K562 (cell line): ENCODE measurements around the gene RNASEH2A. TPM values are rescaled to one million over a fixed set of nuclear protein-coding genes. Genes with fewer than 3 reads are reported as not detected.

Experiments
- CXXC5 ChIP-seq: fragments of 250-450 bp; sonication (Bioruptor Pico); IDR thresholded peaks from 2 replicates; pipeline ENCODE4 v1.8.0; 2022; ENCODE audit warnings: inconsistent platforms, mild to moderate bottlenecking, moderate library complexity
- EP400 ChIP-seq: fragments of 450-650 bp; IDR thresholded peaks from 2 replicates; pipeline ENCODE4 v1.6.1; 2017; ENCODE audit warnings: antibody characterized with exemption, mild to moderate bottlenecking, moderate library complexity
- FOXJ3 ChIP-seq: sonication (generic); formaldehyde crosslinking; IDR thresholded peaks from 2 replicates; pipeline ENCODE4 v1.4.0; 2020; ENCODE audit warnings: mild to moderate bottlenecking, missing genetic modification reagents
- MED1 ChIP-seq: sonication (generic); formaldehyde crosslinking; IDR thresholded peaks from 2 replicates; pipeline ENCODE4 v1.8.1; 2023; ENCODE audit warnings: missing genetic modification reagents, borderline replicate concordance
- MYNN ChIP-seq, 2 experiments: sonication (generic); formaldehyde crosslinking in 1 of 2; IDR thresholded peaks; 2 replicates each; pipeline versions ENCODE4 v1.5.0 to v1.6.1; 2016 to 2020; ENCODE audit warnings: antibody characterized with exemption in 1 of 2, missing genetic modification reagents in 1 of 2
- SRSF7 ChIP-seq: fragments of 200-400 bp; formaldehyde crosslinking; optimal IDR thresholded peaks from 2 replicates; pipeline ENCODE3; 2017; ENCODE audit warnings: mild to moderate bottlenecking, low read depth, low read length
- ZBTB33 ChIP-seq: sonication (generic); formaldehyde crosslinking; IDR thresholded peaks from 2 replicates; pipeline ENCODE4 v1.8.1; 2023; ENCODE audit warnings: mild to moderate bottlenecking, missing genetic modification reagents
- ZNF253 ChIP-seq: fragments of 250-450 bp; sonication (Bioruptor Pico); conservative IDR thresholded peaks from 2 replicates; pipeline ENCODE4 v1.6.1; 2021; ENCODE audit warnings: mild to moderate bottlenecking
- ZNF347 ChIP-seq: fragments of 450-650 bp; formaldehyde crosslinking; IDR thresholded peaks from 2 replicates; pipeline ENCODE4 v1.4.0; 2020; ENCODE audit warnings: low read depth, mild to moderate bottlenecking, moderate library complexity
- ZNF592 ChIP-seq: fragments of 450-650 bp; IDR thresholded peaks from 2 replicates; pipeline ENCODE4 v1.6.1; 2017; ENCODE audit warnings: antibody characterized with exemption, mild to moderate bottlenecking
- ZSCAN32 ChIP-seq: fragments of 450-650 bp; formaldehyde crosslinking; IDR thresholded peaks from 2 replicates; pipeline ENCODE4 v1.4.0; 2020; ENCODE audit warnings: mild to moderate bottlenecking, moderate library complexity
- polyA plus RNA-seq, 8 experiments: library from polyadenylated mRNA; depleted of rRNA in 4 of 8; stranded (reverse) in 5 of 8; unstranded in 3 of 8; fragments of >200 nt; fragmentation: Nextera tagmentation in 2 of 8; fragmentation: Illumina TruSeq in 1 of 8; extraction: Ambion mirVana in 2 of 8; extraction: Trizol in 1 of 8; gene quantifications; 2 replicates each; pipeline versions ENCODE4 v1.2.1 to v1.2.3, GENCODE V29; 2011 to 2014; ENCODE audit warnings: inconsistent platforms in 1 of 8, missing spikeins in 1 of 8
- total RNA-seq, 7 experiments: library from RNA; depleted of rRNA in 6 of 7; stranded (reverse); fragments of >200 nt in 6 of 7; fragmentation: Illumina TruSeq in 2 of 7; extraction: Trizol in 2 of 7; gene quantifications; 2 replicates each; pipeline versions ENCODE4 v1.2.1 to v1.2.3, GENCODE V29; 2011 to 2021; ENCODE audit warnings: low replicate concordance in 1 of 7
- TF ChIP-seq, protein P1 (sequence below): fragments of 250-450 bp; sonication (Bioruptor Pico); IDR thresholded peaks from 2 replicates; pipeline ENCODE4 v1.4.0; 2020; ENCODE audit warnings: mild to moderate bottlenecking
- TF ChIP-seq, protein P2 (sequence below): sonication (generic); formaldehyde crosslinking; IDR thresholded peaks from 2 replicates; pipeline ENCODE4 v1.8.0; 2022; ENCODE audit warnings: missing genetic modification reagents, mild to moderate bottlenecking, moderate library complexity, borderline replicate concordance

RNASEH2A gene
- total and polyA plus RNA-seq, 9 of the 15 experiments (the other 6 are each of a cell fraction or from before 2014, with no cell fraction given) = 22.3 to 78.0 (median 61.7) TPM

DNA sequence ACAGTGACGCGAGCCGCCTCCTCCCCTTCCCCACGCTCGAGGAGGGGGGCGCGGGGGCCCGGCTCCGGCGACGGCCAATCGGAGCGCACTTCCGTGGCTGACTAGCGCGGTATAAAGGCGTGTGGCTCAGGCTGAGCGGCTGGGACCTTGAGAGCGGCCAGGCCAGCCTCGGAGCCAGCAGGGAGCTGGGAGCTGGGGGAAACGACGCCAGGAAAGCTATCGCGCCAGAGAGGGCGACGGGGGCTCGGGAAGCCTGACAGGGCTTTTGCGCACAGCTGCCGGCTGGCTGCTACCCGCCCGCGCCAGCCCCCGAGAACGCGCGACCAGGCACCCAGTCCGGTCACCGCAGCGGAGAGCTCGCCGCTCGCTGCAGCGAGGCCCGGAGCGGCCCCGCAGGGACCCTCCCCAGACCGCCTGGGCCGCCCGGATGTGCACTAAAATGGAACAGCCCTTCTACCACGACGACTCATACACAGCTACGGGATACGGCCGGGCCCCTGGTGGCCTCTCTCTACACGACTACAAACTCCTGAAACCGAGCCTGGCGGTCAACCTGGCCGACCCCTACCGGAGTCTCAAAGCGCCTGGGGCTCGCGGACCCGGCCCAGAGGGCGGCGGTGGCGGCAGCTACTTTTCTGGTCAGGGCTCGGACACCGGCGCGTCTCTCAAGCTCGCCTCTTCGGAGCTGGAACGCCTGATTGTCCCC, 14.9 kb upstream of the RNASEH2A start, which contains the start of gene JUNB (continued):
- TF ChIP-seq, protein P1, sequence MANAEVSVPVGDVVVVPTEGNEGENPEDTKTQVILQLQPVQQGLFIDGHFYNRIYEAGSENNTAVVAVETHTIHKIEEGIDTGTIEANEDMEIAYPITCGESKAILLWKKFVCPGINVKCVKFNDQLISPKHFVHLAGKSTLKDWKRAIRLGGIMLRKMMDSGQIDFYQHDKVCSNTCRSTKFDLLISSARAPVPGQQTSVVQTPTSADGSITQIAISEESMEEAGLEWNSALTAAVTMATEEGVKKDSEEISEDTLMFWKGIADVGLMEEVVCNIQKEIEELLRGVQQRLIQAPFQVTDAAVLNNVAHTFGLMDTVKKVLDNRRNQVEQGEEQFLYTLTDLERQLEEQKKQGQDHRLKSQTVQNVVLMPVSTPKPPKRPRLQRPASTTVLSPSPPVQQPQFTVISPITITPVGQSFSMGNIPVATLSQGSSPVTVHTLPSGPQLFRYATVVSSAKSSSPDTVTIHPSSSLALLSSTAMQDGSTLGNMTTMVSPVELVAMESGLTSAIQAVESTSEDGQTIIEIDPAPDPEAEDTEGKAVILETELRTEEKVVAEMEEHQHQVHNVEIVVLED = peak; percentile 80
- TF ChIP-seq EP400 (peak; percentile 68; the same call in 1 of the 2 replicates), FOXJ3 (CRISPR knock-in tag) (0 out of 2 replicates have a peak, but pooled peaks have one; percentile 34), ZSCAN32 (peak; percentile 75), ZNF347 (CRISPR knock-in tag) (no peak), ZNF253 (CRISPR knock-in tag) (no peak), MED1 (CRISPR knock-in tag) (no peak), SRSF7 (no peak), ZNF592 (no peak), MYNN (IDR thresholded peaks at IDR 0.05) (peak; percentile 43; the same call in 1 of the 2 replicates), MYNN (CRISPR knock-in tag; IDR thresholded peaks at IDR 0.05) (no peak), ZBTB33 (peak; percentile 48; the same call in 1 of the 2 replicates), CXXC5 (CRISPR knock-in tag) (peak; percentile 87)
- TF ChIP-seq, protein P2, sequence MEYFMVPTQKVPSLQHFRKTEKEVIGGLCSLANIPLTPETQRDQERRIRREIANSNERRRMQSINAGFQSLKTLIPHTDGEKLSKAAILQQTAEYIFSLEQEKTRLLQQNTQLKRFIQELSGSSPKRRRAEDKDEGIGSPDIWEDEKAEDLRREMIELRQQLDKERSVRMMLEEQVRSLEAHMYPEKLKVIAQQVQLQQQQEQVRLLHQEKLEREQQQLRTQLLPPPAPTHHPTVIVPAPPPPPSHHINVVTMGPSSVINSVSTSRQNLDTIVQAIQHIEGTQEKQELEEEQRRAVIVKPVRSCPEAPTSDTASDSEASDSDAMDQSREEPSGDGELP (CRISPR knock-in tag) = peak; percentile 95
